Body of pancreas (tissue), 4 donors: ENCODE measurements around the gene CTDSPL. TPM values are rescaled to one million over a fixed set of nuclear protein-coding genes. Genes with fewer than 3 reads are reported as not detected.

ENCODE experiments used
- ATAC-seq: fragments of 150-250 bp; one replicate; pipeline ENCODE4 v1.9.1; 2016
- DNase-seq, 4 donors: peaks; one replicate each; pipeline ENCODE4 v3.0.0-alpha.2; 2019
- H3K27ac ChIP-seq, 4 donors: fragments of 200-600 bp; sonication (generic); 1 replicate in 3 of 4; 2 replicates in 1 of 4; pipeline versions ENCODE4 v1.5.1 to v1.6.1; 2016 to 2019; ENCODE audit warnings: mild to moderate bottlenecking in 1 of 4, mixed read lengths in 1 of 4, moderate library complexity in 1 of 4
- H3K27me3 ChIP-seq, 2 donors: fragments of 200-600 bp; sonication (generic); one replicate each; pipeline ENCODE4 v1.6.0; 2016; ENCODE audit warnings: mild to moderate bottlenecking in 1 of 2
- H3K36me3 ChIP-seq, 2 donors: fragments of 200-600 bp; sonication (generic); replicated peaks in 1 of 2; 2 replicates each; pipeline ENCODE4 v1.5.1; 2016; ENCODE audit warnings: low read depth in 2 of 2; ENCODE audit not compliant: insufficient read depth in 1 of 2
- H3K4me1 ChIP-seq: fragments of 200-600 bp; sonication (generic); one replicate; pipeline ENCODE4 v1.6.0; 2016
- H3K4me3 ChIP-seq, 2 donors: fragments of 200-600 bp; sonication (generic); 1 replicate in 1 of 2; 2 replicates in 1 of 2; pipeline ENCODE4 v1.5.1; 2016 to 2019
- H3K9me3 ChIP-seq, 3 donors: fragments of 200-600 bp; sonication (generic); 1 replicate in 2 of 3; 2 replicates in 1 of 3; pipeline ENCODE4 v1.5.1; 2016
- CTCF ChIP-seq, 7 experiments: fragments of 450-650 bp in 4 of 7; fragments of 200-600 bp in 3 of 7; sonication (generic) in 3 of 7; IDR thresholded peaks; one replicate each; pipeline ENCODE4 v1.5.1; 2016 to 2019; ENCODE audit warnings: antibody characterized with exemption in 7 of 7
- POLR2A ChIP-seq, 3 donors: fragments of 450-650 bp; IDR thresholded peaks; one replicate each; pipeline ENCODE4 v1.6.1; 2016; ENCODE audit warnings: antibody characterized with exemption in 3 of 3, mild to moderate bottlenecking in 2 of 3
- WGBS, 2 donors: methylation state at CpG; one replicate each; pipeline ENCODE4 v1.1.5; 2017; 5-methylcytosine and 5-hydroxymethylcytosine counted together
- intact Hi-C: fragments of 100-400 bp; cut with DNase I; formaldehyde crosslinking; loops from one replicate; pipeline ENCODE4 v1.15.1; 2023
- total RNA-seq, 2 donors: library from RNA; depleted of rRNA; stranded (reverse); fragments of >200 nt; gene quantifications; one replicate each; pipeline ENCODE4 v1.1.0, GENCODE V29; 2016

CTDSPL gene
- total RNA-seq, 2 donors from 2014 or later: 23.6 to 25.4 TPM

GRCh38 chr3:37824954-37825328 is 36.7 kb upstream of the CTDSPL start:
- WGBS, 2 donors: 29% methylated on average over 1 of the region's 1 CpG
- intact Hi-C loops: no loop called here
- DNase-seq (no peak), ATAC-seq (no peak)
- no peak for TF ChIP-seq POLR2A (IDR thresholded peaks at IDR 0.05)
- no peak for TF ChIP-seq CTCF (IDR thresholded peaks at IDR 0.05)
- no peak overlapping the region for H3K4me3 ChIP-seq
- H3K27me3 ChIP-seq: no peaks in the 10 kb centered on the region
- no peaks in the 10 kb centered on the region for H3K4me1 ChIP-seq
- H3K27ac ChIP-seq: no peak overlapping the region
- no peaks in the 10 kb centered on the region for H3K36me3 ChIP-seq
- no peaks in the 10 kb centered on the region for H3K9me3 ChIP-seq

DNA sequence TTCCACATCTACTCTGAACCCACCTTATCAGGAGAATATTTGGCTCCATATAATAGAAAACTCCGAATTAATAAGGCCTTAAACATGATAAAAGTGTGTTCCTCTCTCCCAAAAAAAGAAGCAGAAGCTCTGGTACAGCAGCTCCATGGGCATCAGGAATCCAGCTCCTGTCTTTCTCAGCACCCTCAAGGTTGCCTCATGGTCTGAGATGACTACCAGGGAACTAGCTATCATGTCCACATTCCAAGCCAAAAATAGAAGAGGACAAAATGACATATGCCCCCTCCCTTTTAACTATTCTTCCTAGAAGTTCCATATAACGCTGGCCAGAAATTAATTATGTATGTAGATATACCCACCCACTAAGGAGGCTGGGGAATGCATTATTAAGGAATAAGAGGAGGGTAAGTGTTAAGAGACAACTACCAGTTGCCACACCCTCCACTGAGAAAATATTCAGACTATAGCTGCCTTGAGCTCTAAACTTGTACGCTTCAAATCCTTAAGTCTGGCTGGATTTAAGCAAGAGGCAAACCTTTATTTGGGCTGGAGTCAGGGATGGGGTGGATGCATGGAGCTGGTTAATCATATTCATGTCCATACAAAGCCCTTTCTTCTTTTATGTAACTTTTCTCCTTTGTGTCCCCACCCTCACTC is 35.8 kb upstream of the CTDSPL start:
- no peaks in the 10 kb centered on the region for H3K9me3 ChIP-seq
- TF ChIP-seq POLR2A (IDR thresholded peaks at IDR 0.05) (no peak), CTCF (IDR thresholded peaks at IDR 0.05) (no peak)
- WGBS, 2 donors: 66 to 73% methylated on average over 3 of the region's 3 CpGs

DNA sequence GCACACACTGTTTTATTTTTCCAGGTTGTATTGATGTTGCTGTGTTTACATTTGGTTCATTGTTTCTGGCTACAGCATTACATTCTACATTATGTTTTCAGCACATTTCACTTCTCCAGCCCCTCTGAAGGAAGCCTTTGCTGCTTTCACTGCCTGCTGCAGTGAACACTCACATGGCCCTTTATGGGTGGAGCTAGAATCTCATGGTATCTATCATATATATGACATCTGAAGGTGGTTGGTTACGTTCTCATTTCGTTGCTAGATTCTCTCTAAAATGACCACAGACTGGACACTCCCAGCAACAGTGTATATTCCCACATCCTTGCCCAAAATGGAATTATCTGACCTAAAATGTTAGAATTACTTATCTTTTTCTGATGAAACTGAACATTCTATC is 35.2 kb upstream of the CTDSPL start:
- intact Hi-C loops: no loop called here
- WGBS, 2 donors: 52 to 64% methylated on average over 2 of the region's 2 CpGs
- no peak for TF ChIP-seq POLR2A (IDR thresholded peaks at IDR 0.05)
- TF ChIP-seq CTCF (IDR thresholded peaks at IDR 0.05): no peak

More for the DNA sequence above, 35.8 kb upstream of the CTDSPL start:
- intact Hi-C loops: no loop called here
- DNase-seq: no peak
- Histone ChIP-seq H3K36me3 (no peaks in the 10 kb centered on the region), H3K4me3 (no peak overlapping the region), H3K4me1 (no peaks in the 10 kb centered on the region), H3K27ac (no peak overlapping the region), H3K27me3 (no peaks in the 10 kb centered on the region)
- no peak for ATAC-seq

DNA sequence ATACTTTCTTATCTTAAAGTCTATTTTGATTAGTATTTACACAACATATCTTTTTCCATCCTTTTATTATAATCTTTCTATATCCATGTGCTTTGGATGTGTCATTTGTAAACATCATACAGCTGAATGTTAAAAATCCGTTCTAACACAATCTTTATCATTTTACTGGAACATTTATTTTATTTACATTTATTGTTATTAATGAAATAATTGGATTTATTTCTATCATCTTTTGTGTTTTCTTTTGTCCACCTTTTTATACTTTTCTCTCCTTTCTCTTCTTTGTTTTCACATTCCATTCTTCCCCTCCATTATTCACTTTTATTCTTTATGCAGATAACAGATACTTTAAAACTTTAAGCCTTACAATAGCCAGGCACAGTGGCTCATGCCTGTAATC is 34.7 kb upstream of the CTDSPL start:
- H3K36me3 ChIP-seq: no peaks in the 10 kb centered on the region
- no peak for TF ChIP-seq CTCF (IDR thresholded peaks at IDR 0.05)
- TF ChIP-seq POLR2A (IDR thresholded peaks at IDR 0.05): no peak
- H3K27me3 ChIP-seq: no peaks in the 10 kb centered on the region
- H3K4me1 ChIP-seq: no peaks in the 10 kb centered on the region
- no peak overlapping the region for H3K4me3 ChIP-seq
- no peaks in the 10 kb centered on the region for H3K9me3 ChIP-seq
- DNase-seq (no peak), ATAC-seq (no peak)
- H3K27ac ChIP-seq: no peak overlapping the region
- intact Hi-C loops: no loop called here
- WGBS, 2 donors: 50 to 71% methylated on average over 1 of the region's 1 CpG

More for the DNA sequence above, 35.2 kb upstream of the CTDSPL start:
- Histone ChIP-seq H3K27ac (no peak overlapping the region), H3K4me3 (no peak overlapping the region), H3K27me3 (no peaks in the 10 kb centered on the region), H3K36me3 (no peaks in the 10 kb centered on the region), H3K9me3 (no peaks in the 10 kb centered on the region), H3K4me1 (no peaks in the 10 kb centered on the region)
- ATAC-seq (no peak), DNase-seq (no peak)

DNA sequence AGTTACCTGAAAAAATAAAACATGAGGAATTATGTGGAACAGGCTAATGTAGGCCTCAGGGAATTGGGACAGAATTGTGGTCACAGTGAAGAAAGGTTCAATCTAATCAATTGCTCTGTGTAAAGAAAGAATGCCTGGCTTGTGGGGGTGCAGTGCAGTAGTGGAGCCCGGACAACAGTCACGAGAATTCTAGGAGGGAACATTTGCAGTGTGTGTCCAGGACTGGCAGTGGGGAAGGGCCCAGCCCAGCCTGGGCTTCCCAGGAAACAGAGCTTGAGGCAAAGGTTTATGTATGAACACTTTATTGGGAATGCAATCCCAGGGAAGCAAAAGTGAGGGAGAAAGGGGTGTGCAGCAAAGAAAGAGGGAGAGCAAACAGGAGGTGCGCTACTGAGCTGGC is 29.2 kb upstream of the CTDSPL start:
- H3K4me3 ChIP-seq: no peak overlapping the region
- 61 to 77% methylated on average over 3 of the region's 3 CpGs for WGBS, 2 donors
- DNase-seq (no peak), ATAC-seq (no peak)
- H3K36me3 ChIP-seq: no peaks in the 10 kb centered on the region
- no peaks in the 10 kb centered on the region for H3K4me1 ChIP-seq
- H3K9me3 ChIP-seq: no peaks in the 10 kb centered on the region
- intact Hi-C loops: no loop called here
- TF ChIP-seq CTCF (IDR thresholded peaks at IDR 0.05) (no peak), POLR2A (IDR thresholded peaks at IDR 0.05) (no peak)
- no peaks in the 10 kb centered on the region for H3K27me3 ChIP-seq
- H3K27ac ChIP-seq: no peak overlapping the region
